Spleen (tissue), 7 donors: Measurements from ENCODE around the gene CERS3.

Experiments used
- POLR2A ChIP-seq, 3 donors: fragments of 450-650 bp; IDR thresholded peaks; one replicate each; pipeline ENCODE4 v1.5.1; 2017; ENCODE audit warnings: antibody characterized with exemption in 3 of 3, mild to moderate bottlenecking in 1 of 3
- POLR2AphosphoS5 ChIP-seq, 3 donors: sonication (generic); formaldehyde crosslinking; IDR thresholded peaks; one replicate each; pipeline ENCODE4 v1.5.1; 2017; ENCODE audit warnings: antibody characterized with exemption in 3 of 3
- TF ChIP-seq, protein P1 (sequence below), 11 experiments: fragments of 200-600 bp in 7 of 11; fragments of 450-650 bp in 4 of 11; sonication (generic) in 4 of 11; IDR thresholded peaks in 8 of 11; conservative IDR thresholded peaks in 3 of 11; 1 replicate in 7 of 11; 2 replicates in 4 of 11; pipeline versions ENCODE4 v1.4.0 to v1.8.0; 2016 to 2021; ENCODE audit warnings: antibody characterized with exemption in 11 of 11, inconsistent platforms in 4 of 11, mild to moderate bottlenecking in 1 of 11
- donor health status: DM: no; HTN: no; CAD: no; lungs with moderate emphysema.
- donor health status: DM: no; HTN: no; CAD: no.
- donor health status: DM: no; HTN: no; CAD: no.

DNA sequence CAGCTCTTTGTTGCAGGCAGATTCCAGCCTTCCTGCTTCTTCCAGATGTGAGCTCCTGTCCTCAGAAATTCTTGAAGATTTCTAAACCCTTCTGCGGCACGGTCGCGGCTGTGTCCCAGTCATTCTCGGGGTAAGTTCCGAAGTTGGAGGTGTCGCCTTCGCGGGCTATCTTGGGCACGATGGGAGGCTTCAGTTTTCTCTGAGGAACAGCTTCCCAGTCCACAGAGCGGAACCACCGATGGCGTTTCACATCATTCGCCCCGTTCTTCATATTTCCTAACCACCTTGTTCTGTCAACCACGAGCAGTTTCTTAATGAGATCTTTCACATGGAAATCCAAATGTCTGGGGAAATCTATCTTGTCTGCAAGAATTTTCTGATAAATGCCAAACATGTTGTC lies 24.7 kb upstream of the CERS3 start:
- TF ChIP-seq POLR2A (IDR thresholded peaks at IDR 0.05), result no peak
- TF ChIP-seq, protein P1, sequence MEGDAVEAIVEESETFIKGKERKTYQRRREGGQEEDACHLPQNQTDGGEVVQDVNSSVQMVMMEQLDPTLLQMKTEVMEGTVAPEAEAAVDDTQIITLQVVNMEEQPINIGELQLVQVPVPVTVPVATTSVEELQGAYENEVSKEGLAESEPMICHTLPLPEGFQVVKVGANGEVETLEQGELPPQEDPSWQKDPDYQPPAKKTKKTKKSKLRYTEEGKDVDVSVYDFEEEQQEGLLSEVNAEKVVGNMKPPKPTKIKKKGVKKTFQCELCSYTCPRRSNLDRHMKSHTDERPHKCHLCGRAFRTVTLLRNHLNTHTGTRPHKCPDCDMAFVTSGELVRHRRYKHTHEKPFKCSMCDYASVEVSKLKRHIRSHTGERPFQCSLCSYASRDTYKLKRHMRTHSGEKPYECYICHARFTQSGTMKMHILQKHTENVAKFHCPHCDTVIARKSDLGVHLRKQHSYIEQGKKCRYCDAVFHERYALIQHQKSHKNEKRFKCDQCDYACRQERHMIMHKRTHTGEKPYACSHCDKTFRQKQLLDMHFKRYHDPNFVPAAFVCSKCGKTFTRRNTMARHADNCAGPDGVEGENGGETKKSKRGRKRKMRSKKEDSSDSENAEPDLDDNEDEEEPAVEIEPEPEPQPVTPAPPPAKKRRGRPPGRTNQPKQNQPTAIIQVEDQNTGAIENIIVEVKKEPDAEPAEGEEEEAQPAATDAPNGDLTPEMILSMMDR (IDR thresholded peaks at IDR 0.05 in 8 of 11, conservative IDR thresholded peaks at IDR 0.05 in 3 of 11), result no peak
- TF ChIP-seq POLR2AphosphoS5 (IDR thresholded peaks at IDR 0.05), result no peak
